SKM-1 treated with dmso at 0.1 percent for 144 hours (cell line): Measurements from ENCODE around the gene GRK5.
"Not testable (repeated sequence)": the region's sequence is repeated elsewhere in the genome, so short reads cannot be mapped to it uniquely, and the experiment has no call there.

Experiments
- DNase-seq: peaks from one replicate; lab custom pipeline; 2025; ENCODE audit not compliant: unreplicated experiment; lab: John Stamatoyannopoulos, UW

The GRK5 gene

GRCh38 chr10:119221201-119221600 lies 13.8 kb downstream of the GRK5 start:
- no peak for DNase-seq

GRCh38 chr10:119221666-119222065 lies 14.3 kb downstream of the GRK5 start:
- DNase-seq = no peak

- DNase-seq = no peak
These were observed 15.2 kb downstream of the GRK5 start for GRCh38 chr10:119222537-119222936.

GRCh38 chr10:119222966-119223386 lies 15.6 kb downstream of the GRK5 start:
- DNase-seq = no peak

GRCh38 chr10:119225083-119225658 lies 17.8 kb downstream of the GRK5 start:
- no peak for DNase-seq

GRCh38 chr10:119227825-119228224 lies 20.5 kb downstream of the GRK5 start:
- no peak for DNase-seq

GRCh38 chr10:119231654-119232053 lies 24.3 kb downstream of the GRK5 start:
- no peak for DNase-seq

GRCh38 chr10:119232439-119232838 lies 25.1 kb downstream of the GRK5 start:
- not testable (repeated sequence) for DNase-seq

- DNase-seq = no peak
These were observed 25.9 kb downstream of the GRK5 start for GRCh38 chr10:119233123-119233820.

GRCh38 chr10:119233821-119234220 lies 26.4 kb downstream of the GRK5 start:
- DNase-seq = no peak

GRCh38 chr10:119235356-119235755 lies 28.0 kb downstream of the GRK5 start:
- DNase-seq = no peak

- no peak for DNase-seq
These were observed 30.5 kb downstream of the GRK5 start for GRCh38 chr10:119237722-119238436.

- DNase-seq = no peak
These were observed 31.2 kb downstream of the GRK5 start for GRCh38 chr10:119238577-119238976.

- not testable (repeated sequence) for DNase-seq
These were observed 31.6 kb downstream of the GRK5 start for GRCh38 chr10:119239015-119239414.

GRCh38 chr10:119239630-119240029 lies 32.3 kb downstream of the GRK5 start:
- DNase-seq = not testable (repeated sequence)

GRCh38 chr10:119241066-119241465 lies 33.7 kb downstream of the GRK5 start:
- no peak for DNase-seq

GRCh38 chr10:119242186-119242585 lies 34.8 kb downstream of the GRK5 start:
- no peak for DNase-seq

- DNase-seq = no peak
These were observed 36.1 kb downstream of the GRK5 start for GRCh38 chr10:119243488-119243887.

- DNase-seq = no peak
These were observed 36.6 kb downstream of the GRK5 start for GRCh38 chr10:119243967-119244366.

GRCh38 chr10:119245272-119245671 lies 37.9 kb downstream of the GRK5 start:
- no peak for DNase-seq

GRCh38 chr10:119246862-119247549 lies 39.6 kb downstream of the GRK5 start:
- no peak for DNase-seq

- no peak for DNase-seq
These were observed 40.2 kb downstream of the GRK5 start for GRCh38 chr10:119247550-119247894.
